SK-N-SH treated with all-trans-retinoic acid at 6 μM for 48 hours (cell line): ENCODE measurements around the gene HIF3A.

Experiments used
- ARNTL ChIP-seq: fragments of 450-650 bp; formaldehyde crosslinking; IDR thresholded peaks from 2 replicates; pipeline ENCODE4 v1.5.0; 2020; ENCODE audit warnings: low read depth, mild to moderate bottlenecking, moderate library complexity, borderline replicate concordance
- CSRNP3 ChIP-seq: fragments of 250-450 bp; sonication (Bioruptor Pico); IDR thresholded peaks from 2 replicates; pipeline ENCODE4 v1.5.1; 2021; ENCODE audit warnings: mild to moderate bottlenecking, moderate library complexity
- PATZ1 ChIP-seq: fragments of 250-450 bp; sonication (Bioruptor Pico); IDR thresholded peaks from 2 replicates; pipeline ENCODE4 v1.8.0; 2020; ENCODE audit warnings: mild to moderate bottlenecking, moderate library complexity, borderline replicate concordance
- TCF4 ChIP-seq: fragments of 250-450 bp; sonication (Bioruptor Pico); IDR thresholded peaks from 2 replicates; pipeline ENCODE4 v1.8.0; 2021; ENCODE audit warnings: mild to moderate bottlenecking, moderate library complexity, borderline replicate concordance
- ZFP30 ChIP-seq: fragments of 450-650 bp; formaldehyde crosslinking; IDR thresholded peaks from 2 replicates; pipeline ENCODE4 v1.5.0; 2022; ENCODE audit warnings: mild to moderate bottlenecking, moderate library complexity
- ZNF70 ChIP-seq: fragments of 450-650 bp; formaldehyde crosslinking; IDR thresholded peaks from 2 replicates; pipeline ENCODE4 v1.5.0; 2020; ENCODE audit warnings: mild to moderate bottlenecking, moderate library complexity
- ZNF8 ChIP-seq: fragments of 450-650 bp; formaldehyde crosslinking; IDR thresholded peaks from 2 replicates; pipeline ENCODE4 v1.5.0; 2020; ENCODE audit warnings: mild to moderate bottlenecking, moderate library complexity
- TF ChIP-seq, protein P1 (sequence below): fragments of 250-450 bp; sonication (Bioruptor Pico); IDR thresholded peaks from 2 replicates; pipeline ENCODE4 v1.5.1; 2020; ENCODE audit warnings: low read depth, mild to moderate bottlenecking, moderate library complexity

DNA sequence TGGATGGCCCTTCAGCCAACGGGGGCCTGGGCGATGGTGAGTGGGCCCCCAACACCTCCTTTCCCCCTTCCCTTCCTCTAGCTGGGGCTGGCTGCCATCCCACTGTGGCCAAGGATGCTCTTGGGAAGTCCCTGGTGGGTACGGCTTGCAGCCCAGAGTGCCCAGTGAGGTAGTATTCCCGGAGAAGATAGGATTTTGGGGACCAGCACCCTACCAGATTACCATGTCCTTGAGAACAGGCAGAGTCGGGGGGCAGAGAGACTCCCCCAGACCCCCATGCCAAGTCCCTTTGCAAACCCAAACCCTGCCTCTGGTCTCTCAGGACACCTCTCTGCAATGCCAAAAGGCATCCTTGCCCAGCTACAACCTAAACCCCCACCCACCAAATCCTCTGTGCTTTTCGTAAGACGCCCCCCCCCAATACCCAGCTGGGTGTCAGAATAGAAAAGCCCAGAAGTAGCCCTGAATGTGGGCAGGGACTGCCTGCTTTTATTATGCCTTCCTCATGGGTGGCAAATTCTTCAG lies 1.7 kb downstream of the HIF3A start:
- no peak for TF ChIP-seq TCF4 (CRISPR knock-in tag)
- TF ChIP-seq PATZ1 (CRISPR knock-in tag), result no peak
- no peak for TF ChIP-seq ZFP30 (CRISPR knock-in tag)
- no peak for TF ChIP-seq CSRNP3 (CRISPR knock-in tag)
- TF ChIP-seq ZNF8 (CRISPR knock-in tag), result no peak
- TF ChIP-seq ARNTL (CRISPR knock-in tag), result no peak
- TF ChIP-seq, protein P1, sequence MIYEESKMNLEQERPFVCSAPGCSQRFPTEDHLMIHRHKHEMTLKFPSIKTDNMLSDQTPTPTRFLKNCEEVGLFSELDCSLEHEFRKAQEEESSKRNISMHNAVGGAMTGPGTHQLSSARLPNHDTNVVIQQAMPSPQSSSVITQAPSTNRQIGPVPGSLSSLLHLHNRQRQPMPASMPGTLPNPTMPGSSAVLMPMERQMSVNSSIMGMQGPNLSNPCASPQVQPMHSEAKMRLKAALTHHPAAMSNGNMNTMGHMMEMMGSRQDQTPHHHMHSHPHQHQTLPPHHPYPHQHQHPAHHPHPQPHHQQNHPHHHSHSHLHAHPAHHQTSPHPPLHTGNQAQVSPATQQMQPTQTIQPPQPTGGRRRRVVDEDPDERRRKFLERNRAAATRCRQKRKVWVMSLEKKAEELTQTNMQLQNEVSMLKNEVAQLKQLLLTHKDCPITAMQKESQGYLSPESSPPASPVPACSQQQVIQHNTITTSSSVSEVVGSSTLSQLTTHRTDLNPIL (CRISPR knock-in tag), result no peak
- no peak for TF ChIP-seq ZNF70 (CRISPR knock-in tag)
